CD14-positive monocyte (primary cell): ENCODE data around the gene CFHR4. TPM values are rescaled to one million over a fixed set of nuclear protein-coding genes. Genes with fewer than 3 reads are reported as not detected.

Experiments used
- DNase-seq, 3 donors: peaks; one replicate each; pipeline ENCODE4 v3.0.0-alpha.2; 2011 to 2022
- H2AFZ ChIP-seq: 2 replicates; pipeline ENCODE4 v1.6.0; 2012; ENCODE audit warnings: mild to moderate bottlenecking, low read depth, low read length, inconsistent platforms; ENCODE audit not compliant: insufficient read depth, poor library complexity, severe bottlenecking
- H3K27ac ChIP-seq, 2 donors: 1 replicate in 1 of 2; 2 replicates in 1 of 2; pipeline ENCODE4 v1.5.1; 2012 to 2013; ENCODE audit warnings: low read length in 2 of 2, control low read depth in 1 of 2, inconsistent platforms in 1 of 2, low read depth in 1 of 2, mild to moderate bottlenecking in 1 of 2
- H3K27me3 ChIP-seq, 2 donors: one replicate each; pipeline versions ENCODE4 v1.6.0 to v1.6.1; 2011 to 2013; ENCODE audit warnings: low read length in 2 of 2; ENCODE audit not compliant: control insufficient read depth in 2 of 2, insufficient read depth in 2 of 2
- H3K36me3 ChIP-seq, 2 donors: replicated peaks in 1 of 2; 1 replicate in 1 of 2; 2 replicates in 1 of 2; pipeline versions ENCODE4 v1.5.1 to v1.6.1; 2012 to 2013; ENCODE audit warnings: low read length in 2 of 2, control low read depth in 1 of 2, inconsistent platforms in 1 of 2, mild to moderate bottlenecking in 1 of 2; ENCODE audit not compliant: insufficient read depth in 2 of 2, control insufficient read depth in 1 of 2
- H3K4me1 ChIP-seq, 2 donors: 1 replicate in 1 of 2; 2 replicates in 1 of 2; pipeline versions ENCODE4 v1.5.1 to v1.6.1; 2012 to 2013; ENCODE audit warnings: low read length in 2 of 2, control low read depth in 1 of 2, inconsistent platforms in 1 of 2, mild to moderate bottlenecking in 1 of 2, moderate library complexity in 1 of 2; ENCODE audit not compliant: insufficient read depth in 2 of 2, control insufficient read depth in 1 of 2
- H3K4me2 ChIP-seq: replicated peaks from 2 replicates; pipeline ENCODE3; 2012; ENCODE audit warnings: low read length, moderate library complexity, mild to moderate bottlenecking; ENCODE audit not compliant: poor library complexity, severe bottlenecking; ENCODE audit errors: extremely low read depth
- H3K4me3 ChIP-seq, 3 experiments: fragments of 200-600 bp in 1 of 3; sonication (generic) in 1 of 3; replicated peaks in 1 of 3; 1 replicate in 2 of 3; 2 replicates in 1 of 3; pipeline ENCODE4 v1.5.1; 2011 to 2013; ENCODE audit warnings: low read length in 3 of 3, mild to moderate bottlenecking in 3 of 3, control low read depth in 2 of 3, low read depth in 2 of 3, inconsistent platforms in 1 of 3, moderate library complexity in 1 of 3
- H3K79me2 ChIP-seq: 2 replicates; pipeline ENCODE4 v1.6.0; 2012; ENCODE audit warnings: mild to moderate bottlenecking, control low read depth, inconsistent platforms, low read length, moderate library complexity; ENCODE audit not compliant: insufficient read depth
- H3K9ac ChIP-seq: 2 replicates; pipeline ENCODE4 v1.6.0; 2017; ENCODE audit warnings: low read length, mild to moderate bottlenecking; ENCODE audit not compliant: insufficient read depth, poor library complexity, severe bottlenecking
- H3K9me3 ChIP-seq, 2 donors: replicated peaks in 1 of 2; 1 replicate in 1 of 2; 2 replicates in 1 of 2; pipeline versions ENCODE4 v1.5.1 to v1.6.1; 2012 to 2013; ENCODE audit warnings: low read length in 2 of 2, control low read depth in 1 of 2; ENCODE audit not compliant: control insufficient read depth in 1 of 2, insufficient read depth in 1 of 2
- H4K20me1 ChIP-seq: 2 replicates; pipeline ENCODE4 v1.6.0; 2012; ENCODE audit warnings: mild to moderate bottlenecking, low read length, control low read depth, moderate library complexity; ENCODE audit not compliant: insufficient read depth
- H3K27ac Mint-ChIP-seq, 7 donors: one replicate each; pipeline ENCODE4 v1.8.0; 2020; ENCODE audit warnings: mild to moderate bottlenecking in 7 of 7, mixed read lengths in 7 of 7, moderate library complexity in 6 of 7, inconsistent platforms in 2 of 7
- H3K27me3 Mint-ChIP-seq, 3 donors: one replicate each; pipeline ENCODE4 v1.8.0; 2021 to 2022; ENCODE audit warnings: low read depth in 3 of 3, mild to moderate bottlenecking in 3 of 3, mixed read lengths in 3 of 3, moderate library complexity in 3 of 3, inconsistent platforms in 1 of 3
- H3K36me3 Mint-ChIP-seq, 2 donors: one replicate each; pipeline ENCODE4 v1.8.0; 2020; ENCODE audit warnings: mixed read lengths in 2 of 2, inconsistent platforms in 1 of 2, mild to moderate bottlenecking in 1 of 2
- H3K4me1 Mint-ChIP-seq: one replicate; pipeline ENCODE4 v1.8.0; 2020; ENCODE audit warnings: mild to moderate bottlenecking, mixed read lengths
- H3K4me3 Mint-ChIP-seq, 2 donors: one replicate each; pipeline ENCODE4 v1.8.0; 2020; ENCODE audit warnings: mild to moderate bottlenecking in 2 of 2, mixed read lengths in 2 of 2, moderate library complexity in 1 of 2
- H3K9me3 Mint-ChIP-seq, 7 donors: one replicate each; pipeline ENCODE4 v1.8.0; 2020 to 2022; ENCODE audit warnings: mixed read lengths in 7 of 7, mild to moderate bottlenecking in 6 of 7, moderate library complexity in 6 of 7, inconsistent platforms in 2 of 7
- CTCF ChIP-seq: fragments of 200-600 bp; IDR thresholded peaks from one replicate; pipeline ENCODE4 v1.8.0; 2022; ENCODE audit warnings: antibody characterized with exemption, mild to moderate bottlenecking
- WGBS: methylation state at CpG from one replicate; pipeline ENCODE4 v1.1.5; 2013; ENCODE audit warnings: missing lambda C conversion rate; ENCODE audit not compliant: insufficient coverage; 5-methylcytosine and 5-hydroxymethylcytosine counted together
- intact Hi-C, 2 donors: fragments of 100-400 bp; cut with micrococcal nuclease; formaldehyde crosslinking; loops; one replicate each; pipeline versions ENCODE4 v1.15.0 to v1.15.1; 2023
- polyA plus RNA-seq, 3 donors: library from polyadenylated mRNA; depleted of rRNA in 1 of 3; unstranded in 2 of 3; stranded (reverse) in 1 of 3; fragments of 300-500 nt in 2 of 3; fragments of >200 nt in 1 of 3; fragmentation: Illumina TruSeq in 2 of 3; gene quantifications; 1 replicate in 2 of 3; 2 replicates in 1 of 3; pipeline ENCODE4 v1.2.3, GENCODE V29; 2012 to 2021

The CFHR4 gene
- polyA plus RNA-seq, 3 donors = not detected

DNA sequence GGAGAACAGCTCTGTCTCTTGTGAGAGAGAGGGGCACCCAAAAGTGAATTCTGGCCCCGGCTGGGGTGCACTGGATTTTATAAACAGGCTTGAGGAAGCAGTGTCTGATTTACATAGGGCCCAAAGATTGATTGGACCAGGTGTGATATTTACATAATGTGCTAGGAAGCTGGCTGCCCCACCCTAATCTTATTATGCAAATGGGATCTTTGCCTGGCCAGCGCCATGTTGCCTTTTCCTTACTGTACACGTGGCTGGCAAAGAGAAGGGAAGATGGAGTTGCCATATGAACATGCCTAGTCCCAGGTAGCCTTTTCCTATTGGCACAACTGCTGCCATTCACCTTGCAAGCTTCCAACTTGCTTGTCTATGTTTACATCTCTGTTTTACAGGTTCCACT, 29.0 kb upstream of the CFHR4 start:
- no peaks in the 10 kb centered on the region for H3K36me3 Mint-ChIP-seq
- no peak overlapping the region for H3K4me3 Mint-ChIP-seq
- H3K4me1 Mint-ChIP-seq = no peaks in the 10 kb centered on the region
- H3K79me2 ChIP-seq = no peaks in the 10 kb centered on the region
- H3K27me3 Mint-ChIP-seq = no peaks in the 10 kb centered on the region
- H3K4me1 ChIP-seq = no peaks in the 10 kb centered on the region
- H3K4me2 ChIP-seq = no peak overlapping the region
- 100% methylated on average over 1 of the region's 3 CpGs for WGBS
- no peak overlapping the region for H3K9ac ChIP-seq
- no peaks in the 10 kb centered on the region for H3K36me3 ChIP-seq
- no peak for TF ChIP-seq CTCF
- no peak overlapping the region for H3K27ac ChIP-seq
- H3K9me3 ChIP-seq = no peaks in the 10 kb centered on the region
- H2AFZ ChIP-seq = no peak overlapping the region
- no peak overlapping the region for H3K4me3 ChIP-seq
- H3K27me3 ChIP-seq = no peaks in the 10 kb centered on the region
- no peak overlapping the region for H3K27ac Mint-ChIP-seq
- no peak for DNase-seq
- intact Hi-C loops = no loop called here
- peaks cover 2 to 8% (median 3%) of the 10 kb centered on the region in 7 donors for H3K9me3 Mint-ChIP-seq
- H4K20me1 ChIP-seq = no peaks in the 10 kb centered on the region

- no peak overlapping the region for H3K27ac ChIP-seq
- no peak overlapping the region for H3K4me3 ChIP-seq
- no peak for DNase-seq
- no peaks in the 10 kb centered on the region for H3K36me3 ChIP-seq
- H3K4me1 Mint-ChIP-seq = no peaks in the 10 kb centered on the region
- no peaks in the 10 kb centered on the region for H3K27me3 Mint-ChIP-seq
- H3K4me1 ChIP-seq = no peaks in the 10 kb centered on the region
- H3K4me2 ChIP-seq = no peak overlapping the region
- no peak overlapping the region for H3K9ac ChIP-seq
- H3K9me3 Mint-ChIP-seq = peaks cover 2 to 11% (median 3%) of the 10 kb centered on the region in 7 donors
- no peak overlapping the region for H3K27ac Mint-ChIP-seq
- H3K36me3 Mint-ChIP-seq = no peaks in the 10 kb centered on the region
- H4K20me1 ChIP-seq = no peaks in the 10 kb centered on the region
- no peak overlapping the region for H3K4me3 Mint-ChIP-seq
- intact Hi-C loops = no loop called here
- no peaks in the 10 kb centered on the region for H3K27me3 ChIP-seq
- H3K79me2 ChIP-seq = no peaks in the 10 kb centered on the region
- no peaks in the 10 kb centered on the region for H3K9me3 ChIP-seq
- no peak overlapping the region for H2AFZ ChIP-seq
- peak; percentile 25 for TF ChIP-seq CTCF
- no CpG with 5 or more reads among the region's 1 CpG for WGBS
Observed at GRCh38 chr1:196860323-196860884, 27.4 kb upstream of the CFHR4 start.
